HG02840 (cell line): ENCODE results near the gene LONP1.
"Not testable (repeated sequence)": the region's sequence is repeated elsewhere in the genome, so short reads cannot be mapped to it uniquely, and the experiment has no call there.

Source experiments
- ATAC-seq: cut with Tn5 transposase; IDR thresholded peaks from one replicate; pipeline ENCODE4 v1.9.1; 2021; ENCODE audit warnings: mild to moderate bottlenecking, moderate library complexity, moderate number of reproducible peaks; ENCODE audit not compliant: unreplicated experiment, low FRiP score

LONP1 gene

GRCh38 chr19:5713228-5713627, 6.7 kb downstream of the LONP1 start:
- ATAC-seq, result no peak

DNA sequence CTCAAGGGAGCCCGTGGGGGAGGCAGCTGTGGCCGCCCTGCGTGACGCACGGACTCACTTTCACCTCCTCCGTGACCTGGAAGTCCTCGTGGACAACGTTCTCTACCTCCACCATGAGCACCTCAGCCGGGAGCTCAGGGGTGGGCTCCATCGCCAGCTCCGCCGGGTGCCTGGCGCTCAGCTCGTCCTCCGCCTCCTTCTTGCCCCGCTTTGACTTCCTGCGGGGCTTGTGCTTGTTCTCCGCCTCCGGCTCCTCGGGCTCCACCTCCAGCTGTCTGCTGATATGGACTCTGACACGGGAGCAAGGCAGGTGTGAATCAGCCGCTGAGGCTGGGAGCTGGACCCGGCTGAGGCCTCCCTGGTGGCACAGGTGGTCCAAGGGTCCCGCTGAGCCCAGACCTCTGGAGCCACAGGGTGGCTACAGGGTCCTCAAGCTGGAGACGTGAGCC, 8.2 kb downstream of the LONP1 start:
- no peak for ATAC-seq

DNA sequence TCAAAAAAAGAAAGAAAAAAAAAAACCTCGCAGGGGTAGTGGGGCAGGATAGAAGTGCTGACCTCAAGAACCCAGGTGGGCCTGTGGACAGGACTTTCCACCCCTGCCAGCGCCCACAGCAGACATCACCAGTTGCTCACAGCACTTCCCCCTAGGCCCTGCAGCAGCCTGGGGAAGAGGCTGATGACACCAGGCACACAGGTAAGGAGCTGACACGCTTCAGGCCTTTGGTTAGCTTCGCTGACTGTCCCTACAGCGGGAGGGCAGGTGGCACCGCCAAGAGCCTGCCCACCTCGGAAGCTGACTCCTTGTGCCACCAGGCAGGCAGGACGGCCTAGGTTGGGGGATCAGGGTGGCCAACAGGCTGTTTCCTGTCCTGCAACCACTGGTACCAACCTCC, 8.9 kb downstream of the LONP1 start:
- ATAC-seq, result no peak

GRCh38 chr19:5707576-5708575, 12.1 kb downstream of the LONP1 start:
- no peak for ATAC-seq

GRCh38 chr19:5706876-5707573, 12.9 kb downstream of the LONP1 start:
- no peak for ATAC-seq

- ATAC-seq, result no peak
Observed at GRCh38 chr19:5705552-5705951, 14.4 kb downstream of the LONP1 start.

- ATAC-seq, result no peak
Observed at GRCh38 chr19:5703819-5704818, 15.8 kb downstream of the LONP1 start.

GRCh38 chr19:5702053-5702410, 17.9 kb downstream of the LONP1 start:
- not testable (repeated sequence) for ATAC-seq

- ATAC-seq, result no peak
Observed at GRCh38 chr19:5700455-5701092, 19.4 kb downstream of the LONP1 start.

- ATAC-seq, result no peak
Observed at GRCh38 chr19:5698635-5699422, 21.1 kb downstream of the LONP1 start.

- no peak for ATAC-seq
Observed at GRCh38 chr19:5697890-5698634, 21.9 kb downstream of the LONP1 start.

DNA sequence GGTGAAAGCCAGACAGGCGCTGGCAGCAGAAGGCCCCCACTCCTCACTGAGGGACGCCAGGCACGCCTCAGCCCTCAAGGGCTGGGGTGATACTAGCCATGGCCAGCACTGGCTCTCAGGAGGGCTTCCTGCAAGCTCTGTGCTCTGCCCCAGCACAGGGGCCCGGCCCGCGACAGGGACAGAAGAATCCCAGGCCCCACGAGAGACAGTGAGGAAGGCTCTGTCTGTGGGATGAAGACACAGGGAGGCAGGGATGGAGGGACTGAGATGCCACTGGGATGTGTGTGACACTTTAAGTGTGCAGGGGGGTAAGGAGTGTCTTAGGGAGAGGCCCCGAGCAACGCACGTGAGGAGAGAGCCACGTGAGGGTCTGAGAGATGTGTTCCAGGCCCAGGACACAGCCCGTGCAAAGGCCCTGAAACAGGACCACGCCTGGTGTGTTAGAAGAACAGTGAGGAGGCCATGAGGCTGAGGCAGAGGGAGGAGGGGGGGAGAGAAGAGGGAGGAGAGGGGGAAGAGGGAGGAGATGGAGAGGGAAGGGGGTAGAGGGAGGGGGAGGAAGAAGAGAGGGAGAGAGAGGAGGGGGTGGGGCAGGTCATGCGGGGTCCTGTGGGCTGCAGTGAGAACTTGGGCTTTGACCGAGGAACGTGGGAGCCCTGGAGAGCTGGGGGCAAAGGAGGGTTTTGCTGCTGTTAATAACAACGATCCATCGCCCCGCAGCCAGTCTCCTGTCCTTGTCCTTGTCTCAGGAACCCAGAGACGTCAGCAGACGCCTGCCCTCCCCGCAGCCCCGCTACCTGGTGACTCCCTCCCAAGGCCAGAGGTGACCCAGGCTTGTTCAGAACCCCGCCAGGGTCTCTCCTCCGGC, 22.7 kb downstream of the LONP1 start:
- ATAC-seq, result no peak

DNA sequence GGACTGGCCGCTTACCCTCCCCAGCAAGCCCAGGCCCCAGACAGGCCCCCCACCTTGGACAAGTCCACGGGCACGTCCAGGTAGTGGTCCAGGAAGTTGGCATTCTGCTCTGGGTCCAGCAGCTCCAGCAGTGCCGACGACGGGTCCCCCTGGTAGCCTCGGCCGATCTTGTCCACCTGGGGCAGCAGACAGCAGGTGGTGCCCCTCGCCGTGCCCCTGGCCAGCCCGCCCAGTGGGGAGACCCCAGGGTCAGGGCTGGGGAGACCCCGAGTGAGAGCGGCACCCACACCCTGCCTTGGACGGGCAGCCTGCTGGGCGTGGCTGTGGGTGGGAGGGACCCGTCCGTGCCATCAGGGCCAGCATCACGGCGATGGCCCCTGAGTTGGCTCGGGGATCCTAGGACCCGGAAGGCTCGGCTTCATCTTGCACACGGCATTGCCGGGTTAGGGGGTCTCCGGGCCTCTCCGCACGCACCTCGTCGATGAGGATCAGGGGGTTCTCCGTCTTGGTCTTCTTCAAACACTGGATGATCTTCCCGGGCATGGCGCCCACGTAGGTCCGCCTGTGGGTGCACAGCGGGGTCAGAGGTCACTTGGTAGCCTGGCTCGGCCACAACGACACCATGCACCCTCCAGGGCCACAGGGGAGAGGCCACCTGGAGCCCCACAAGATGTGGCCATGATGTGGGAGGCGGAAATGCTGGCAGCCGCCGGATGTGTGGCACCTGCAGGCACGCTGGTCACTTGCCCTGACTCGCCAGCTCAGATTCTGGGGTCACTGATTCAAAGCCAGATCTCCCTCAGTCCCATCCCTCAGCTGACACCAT, 23.5 kb downstream of the LONP1 start:
- ATAC-seq, result no peak

DNA sequence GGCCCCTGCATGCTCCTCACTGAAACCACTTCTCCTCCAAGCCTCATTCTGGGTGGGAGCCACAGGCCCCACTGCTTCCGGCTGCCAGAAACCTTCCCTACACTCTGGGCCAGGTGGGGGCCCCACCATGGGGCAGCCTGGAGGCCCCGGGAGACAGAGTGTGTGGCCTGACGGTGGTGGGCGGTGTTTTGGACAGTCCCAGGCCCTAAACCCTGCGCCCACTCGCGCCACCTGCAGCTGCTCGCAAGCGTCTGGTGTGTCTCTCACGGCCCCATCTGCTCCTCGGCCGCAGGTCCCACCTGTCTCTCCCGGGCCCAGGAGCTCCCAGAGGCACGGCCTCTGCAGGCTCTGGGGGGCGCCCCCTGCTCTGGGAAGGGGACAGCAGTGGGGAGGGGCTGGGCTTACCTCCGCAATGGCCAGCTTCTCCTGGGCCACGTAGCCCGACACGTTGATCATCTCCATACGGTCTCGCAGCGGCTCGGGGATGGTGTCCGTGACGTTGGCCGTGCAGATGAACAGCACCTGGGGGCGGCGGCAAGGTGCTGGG, 24.2 kb downstream of the LONP1 start:
- no peak for ATAC-seq

- ATAC-seq, result no peak
Observed at GRCh38 chr19:5694956-5695648, 24.8 kb downstream of the LONP1 start.
